HUDEP-2 (cell line): ENCODE measurements around the gene STRN4.
"Not testable (repeated sequence)": the region's sequence is repeated elsewhere in the genome, so short reads cannot be mapped to it uniquely, and the experiment has no call there.

Experiments
- DNase-seq, 76 experiments: peaks; one replicate each; lab custom pipeline; 2025; ENCODE audit not compliant: unreplicated experiment in 76 of 76; lab: John Stamatoyannopoulos, UW

Gene STRN4

DNA sequence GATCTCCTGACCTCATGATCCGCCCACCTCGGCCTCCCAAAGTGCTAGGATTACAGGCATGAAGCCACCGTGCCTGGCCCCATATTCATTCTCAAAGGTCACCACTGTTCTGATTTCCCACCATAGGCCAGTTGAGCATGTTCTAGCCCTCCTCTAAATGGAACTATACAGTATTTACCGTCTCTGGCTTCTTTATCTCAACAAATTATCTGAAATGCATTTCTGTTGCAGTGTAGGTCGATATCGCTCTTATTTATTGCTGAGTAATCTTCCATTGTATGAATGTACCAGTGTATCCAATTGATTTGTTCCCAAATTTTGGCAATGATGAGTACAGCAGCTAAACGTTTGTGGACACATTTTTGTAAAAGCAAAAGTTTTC, 26.8 kb upstream of the STRN4 start:
- no peak for DNase-seq

GRCh38 chr19:46772170-46773017, 26.1 kb upstream of the STRN4 start:
- DNase-seq = peak in 2 of 76 experiments; percentile 11 to 26

- not testable (repeated sequence) for DNase-seq
Observed at GRCh38 chr19:46768746-46769145, 22.5 kb upstream of the STRN4 start.

DNA sequence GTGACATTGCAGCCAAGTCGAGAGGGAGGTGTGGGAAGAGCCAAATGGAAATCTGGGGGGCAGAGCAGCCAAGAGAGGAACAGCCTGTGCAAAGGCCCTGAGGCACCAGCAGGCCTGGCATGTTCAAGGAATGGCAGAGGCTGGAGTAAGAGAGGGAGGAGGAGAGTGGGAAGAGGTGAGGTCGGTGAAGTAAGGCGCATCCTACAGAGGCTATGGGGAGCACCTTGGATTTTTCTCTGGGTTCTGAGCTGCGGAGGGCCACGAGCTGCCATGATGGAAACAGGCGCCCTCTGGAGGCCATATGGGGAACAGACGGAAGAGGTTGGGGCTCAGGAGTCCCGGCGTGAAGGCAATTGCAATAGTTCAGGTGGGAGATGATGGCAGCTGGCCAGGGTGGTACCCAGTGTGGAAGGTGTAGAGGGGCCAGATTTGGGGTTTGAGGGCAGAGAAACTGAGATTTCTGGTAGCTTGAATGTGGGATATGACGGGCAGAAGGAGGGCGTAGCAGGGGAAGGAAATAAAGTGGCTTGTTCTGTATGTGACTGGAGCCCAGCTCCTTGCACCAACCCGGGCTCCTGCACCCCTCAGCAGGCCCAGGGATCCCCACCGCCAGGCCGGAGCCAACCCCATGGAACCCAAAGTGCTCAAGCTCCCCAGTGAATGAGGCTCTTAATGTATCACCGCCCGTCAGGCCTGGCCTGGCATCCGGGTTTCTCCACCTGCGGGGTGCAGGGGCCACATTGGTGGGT, 20.5 kb upstream of the STRN4 start:
- peak in 52 of 76 experiments; percentile 12 to 73 (median 41) for DNase-seq

DNA sequence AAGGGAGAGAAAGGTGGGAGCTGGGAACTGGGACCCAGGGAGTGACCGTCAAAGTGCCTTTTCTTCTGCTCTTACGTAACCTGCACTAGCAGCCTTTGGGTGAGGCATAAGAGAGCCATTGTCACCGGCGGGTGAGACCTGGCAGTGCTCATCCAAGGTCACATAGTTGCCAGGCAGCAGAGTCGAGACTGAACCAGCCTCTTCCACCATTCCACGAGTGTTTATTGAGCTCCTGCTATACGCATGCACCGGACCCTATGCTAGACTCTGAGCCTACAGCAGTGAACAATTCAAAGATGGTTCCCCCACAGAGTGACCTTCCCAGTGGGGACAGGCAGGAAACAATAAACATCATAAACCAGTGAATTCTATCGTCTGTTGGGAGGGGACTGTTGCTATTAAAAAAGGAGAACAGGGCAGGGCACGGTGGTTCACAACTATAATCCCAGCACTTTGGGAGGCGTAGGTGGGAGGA, 18.6 kb upstream of the STRN4 start:
- no peak for DNase-seq

- DNase-seq = no peak
Observed at GRCh38 chr19:46762245-46762890, 16.1 kb upstream of the STRN4 start.

GRCh38 chr19:46761418-46761831, 15.2 kb upstream of the STRN4 start:
- DNase-seq = no peak

- DNase-seq = not testable (repeated sequence)
Observed at GRCh38 chr19:46760897-46761296, 14.6 kb upstream of the STRN4 start.

- DNase-seq = no peak
Observed at GRCh38 chr19:46760363-46760762, 14.1 kb upstream of the STRN4 start.

GRCh38 chr19:46759817-46760333, 13.6 kb upstream of the STRN4 start:
- DNase-seq = no peak

DNA sequence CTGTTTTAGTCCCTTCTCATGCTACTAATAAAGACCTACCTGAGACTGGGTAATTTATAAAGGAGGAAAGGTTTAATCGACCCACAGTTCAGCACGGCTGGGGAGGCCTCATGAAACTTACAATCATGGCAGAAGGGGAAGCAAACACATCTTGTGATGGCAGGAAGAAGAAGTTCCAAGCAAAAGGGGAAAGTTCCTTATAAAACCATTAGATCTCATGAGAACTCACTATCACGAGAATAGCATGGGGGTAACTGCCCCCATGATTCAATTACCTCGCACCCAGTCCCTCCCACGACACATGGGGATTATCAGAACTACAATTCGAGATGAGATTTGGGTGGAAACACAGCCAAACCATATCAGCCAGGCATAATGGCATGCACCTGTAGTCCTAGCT, 13.0 kb upstream of the STRN4 start:
- no peak for DNase-seq

GRCh38 chr19:46756544-46756888, 10.3 kb upstream of the STRN4 start:
- DNase-seq = no peak

GRCh38 chr19:46755853-46756543, 9.7 kb upstream of the STRN4 start:
- DNase-seq = no peak

DNA sequence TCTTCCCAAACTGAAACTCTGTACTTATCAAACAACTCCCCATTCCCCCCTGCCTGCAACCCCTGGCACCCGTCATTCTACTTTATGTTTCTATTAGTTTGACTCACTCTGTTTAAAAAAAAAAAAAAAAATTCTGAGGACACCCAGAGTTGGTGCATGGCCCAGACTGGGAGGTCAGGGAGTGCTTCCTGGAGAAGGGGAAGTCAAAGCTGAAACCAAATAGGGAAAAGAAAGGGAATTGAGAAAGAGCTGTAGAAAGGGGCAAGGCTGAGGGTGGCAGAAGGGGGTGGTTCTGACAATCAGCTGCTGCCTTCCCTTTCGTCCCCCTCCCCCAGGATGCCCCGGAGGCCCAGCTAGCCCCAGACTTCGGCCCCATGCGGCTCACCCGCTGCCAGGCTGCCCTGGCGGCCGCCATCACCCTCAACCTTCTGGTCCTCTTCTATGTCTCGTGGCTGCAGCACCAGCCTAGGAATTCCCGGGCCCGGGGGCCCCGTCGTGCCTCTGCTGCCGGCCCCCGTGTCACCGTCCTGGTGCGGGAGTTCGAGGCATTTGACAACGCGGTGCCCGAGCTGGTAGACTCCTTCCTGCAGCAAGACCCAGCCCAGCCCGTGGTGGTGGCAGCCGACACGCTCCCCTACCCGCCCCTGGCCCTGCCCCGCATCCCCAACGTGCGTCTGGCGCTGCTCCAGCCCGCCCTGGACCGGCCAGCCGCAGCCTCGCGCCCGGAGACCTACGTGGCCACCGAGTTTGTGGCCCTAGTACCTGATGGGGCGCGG, 9.0 kb upstream of the STRN4 start:
- DNase-seq = no peak

- peak in 60 of 76 experiments; percentile 7 to 76 (median 54) for DNase-seq
Observed at GRCh38 chr19:46753420-46754155, 7.3 kb upstream of the STRN4 start.

- peak in 62 of 76 experiments; percentile 6 to 88 (median 62) for DNase-seq
Observed at GRCh38 chr19:46748325-46749109, 2.3 kb upstream of the STRN4 start.

DNA sequence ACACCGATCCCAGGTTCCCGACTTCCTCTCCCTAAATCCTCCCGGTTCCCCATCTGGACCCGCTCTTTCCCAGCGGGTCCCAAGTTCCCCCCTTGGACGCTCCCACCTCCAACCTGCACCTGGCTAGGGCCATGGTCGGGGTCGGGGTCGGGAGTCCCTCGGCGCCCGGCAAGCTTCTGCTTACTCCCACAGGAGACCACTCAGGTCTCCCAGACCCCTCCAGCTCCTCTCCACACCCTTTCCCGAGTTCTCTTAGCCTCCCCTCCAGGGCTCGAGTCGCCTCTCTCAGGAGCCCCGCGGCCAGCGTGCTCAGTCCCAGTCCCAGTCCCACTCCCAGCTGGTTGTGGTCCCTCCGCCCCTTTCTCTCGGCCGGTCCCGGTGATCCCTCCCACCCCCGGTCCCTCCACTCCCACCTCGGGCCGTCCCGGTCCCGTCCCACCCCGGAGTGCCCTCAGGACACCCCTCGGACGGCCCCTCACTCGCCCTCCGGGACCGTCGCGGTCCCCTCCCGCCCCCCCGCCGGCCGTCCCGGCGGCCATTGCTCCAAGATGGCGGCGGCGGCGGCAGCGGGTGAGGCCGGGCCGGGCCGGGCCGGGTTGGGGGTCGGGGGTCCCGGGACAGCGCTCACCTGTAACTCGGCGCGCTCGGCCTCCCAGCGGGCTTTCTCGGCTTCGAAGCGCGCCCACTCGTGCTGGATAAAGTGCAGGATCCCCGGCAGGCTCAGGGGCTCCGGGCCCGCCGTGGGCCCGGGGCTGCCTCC, 549 bp downstream of the STRN4 start, which contains the start of gene FKRP:
Gene FKRP (plus strand): TSS at position 537 of the 760 bp plus-strand sequence. CDS start 9,394 bp downstream, outside the sequence.
- peak in 11 of 76 experiments; percentile 9 to 54 (median 31) for DNase-seq
